ENCODE data around the gene LAMA4. TPM values are rescaled to one million over a fixed set of nuclear protein-coding genes. Genes with fewer than 3 reads are reported as not detected.

LAMA4 gene
- total and polyA plus RNA-seq, 7 experiments from 2014 or later, result not detected

- Mint-ChIP-seq H3K36me3 (peaks cover 0 to 3% (median 0%) of the 10 kb centered on the region in 5 donors), H3K4me3 (no peak overlapping the region), H3K27me3 (peaks cover 14 to 61% (median 16%) of the 10 kb centered on the region in 5 donors), H3K9me3 (no peaks in the 10 kb centered on the region), H3K4me1 (peaks cover 0 to 1% (median 0%) of the 10 kb centered on the region in 7 donors), H3K27ac (no peak overlapping the region)
- Histone ChIP-seq H3K9me3 (ENCODE audit: control insufficient read depth in 2 of 3, low read length in 3 of 3) (no peaks in the 10 kb centered on the region), H3K4me1 (ENCODE audit: control insufficient read depth in 2 of 2, insufficient read depth in 2 of 2, low read length in 2 of 2) (no peaks in the 10 kb centered on the region), H3K27ac (ENCODE audit: low read depth, low read length) (no peak overlapping the region), H3K36me3 (ENCODE audit: control insufficient read depth in 2 of 3, insufficient read depth in 3 of 3, low read length in 3 of 3) (no peaks in the 10 kb centered on the region), H3K27me3 (ENCODE audit: control insufficient read depth in 2 of 2, insufficient read depth in 2 of 2, low read length in 2 of 2) (no peaks in the 10 kb centered on the region), H3K4me3 (ENCODE audit: low read length) (no peak overlapping the region)
- POLR2A ChIA-PET, result no interaction called here
- intact Hi-C loops (cut with micrococcal nuclease), result no loop called here
- ATAC-seq, result no peak
- DNase-seq, result no peak
- CTCF ChIA-PET, result no interaction called here
These were observed 31.1 kb downstream of the LAMA4 start for GRCh38 chr6:112223070-112223861.

GRCh38 chr6:112221981-112222852 lies 32.1 kb downstream of the LAMA4 start:
- H3K27me3 ChIP-seq (ENCODE audit: control insufficient read depth in 2 of 2, insufficient read depth in 2 of 2, low read length in 2 of 2), result no peaks in the 10 kb centered on the region
- no peaks in the 10 kb centered on the region for H3K4me1 ChIP-seq (ENCODE audit: control insufficient read depth in 2 of 2, insufficient read depth in 2 of 2, low read length in 2 of 2)
- intact Hi-C loops (cut with micrococcal nuclease), result no loop called here
- Mint-ChIP-seq H3K9me3 (no peaks in the 10 kb centered on the region), H3K4me3 (no peak overlapping the region), H3K36me3 (peaks cover 0 to 3% (median 0%) of the 10 kb centered on the region in 5 donors), H3K27ac (no peak overlapping the region), H3K4me1 (peaks cover 0 to under 1% (median 0%) of the 10 kb centered on the region in 7 donors), H3K27me3 (peaks cover 14 to 68% (median 16%) of the 10 kb centered on the region in 5 donors)
- ChIA-PET CTCF (no interaction called here), POLR2A (no interaction called here)
- ATAC-seq (no peak), DNase-seq (no peak)
- no peak overlapping the region for H3K27ac ChIP-seq (ENCODE audit: low read depth, low read length)
- no peak overlapping the region for H3K4me3 ChIP-seq (ENCODE audit: low read length)
- no peaks in the 10 kb centered on the region for H3K36me3 ChIP-seq (ENCODE audit: control insufficient read depth in 2 of 3, insufficient read depth in 3 of 3, low read length in 3 of 3)
- no peaks in the 10 kb centered on the region for H3K9me3 ChIP-seq (ENCODE audit: control insufficient read depth in 2 of 3, low read length in 3 of 3)

- Mint-ChIP-seq H3K4me1 (no peaks in the 10 kb centered on the region), H3K9me3 (no peaks in the 10 kb centered on the region), H3K36me3 (peaks cover 0 to 3% (median 0%) of the 10 kb centered on the region in 5 donors), H3K4me3 (no peak overlapping the region), H3K27ac (no peak overlapping the region), H3K27me3 (peaks cover 14 to 72% (median 16%) of the 10 kb centered on the region in 5 donors)
- no peaks in the 10 kb centered on the region for H3K9me3 ChIP-seq (ENCODE audit: control insufficient read depth in 2 of 3, low read length in 3 of 3)
- H3K4me1 ChIP-seq (ENCODE audit: control insufficient read depth in 2 of 2, insufficient read depth in 2 of 2, low read length in 2 of 2), result no peaks in the 10 kb centered on the region
- ATAC-seq (no peak), DNase-seq (no peak)
- intact Hi-C loops (cut with micrococcal nuclease), result no loop called here
- ChIA-PET POLR2A (no interaction called here), CTCF (no interaction called here)
- no peaks in the 10 kb centered on the region for H3K27me3 ChIP-seq (ENCODE audit: control insufficient read depth in 2 of 2, insufficient read depth in 2 of 2, low read length in 2 of 2)
- H3K27ac ChIP-seq (ENCODE audit: low read depth, low read length), result no peak overlapping the region
- H3K4me3 ChIP-seq (ENCODE audit: low read length), result no peak overlapping the region
- H3K36me3 ChIP-seq (ENCODE audit: control insufficient read depth in 2 of 3, insufficient read depth in 3 of 3, low read length in 3 of 3), result no peaks in the 10 kb centered on the region
These were observed 32.8 kb downstream of the LAMA4 start for GRCh38 chr6:112221561-112221960.

GRCh38 chr6:112218563-112218962 lies 35.8 kb downstream of the LAMA4 start:
- POLR2A ChIA-PET, result no interaction called here
- H3K4me1 Mint-ChIP-seq, result peaks cover 0 to 1% (median 0%) of the 10 kb centered on the region in 7 donors
- H3K36me3 ChIP-seq (ENCODE audit: control insufficient read depth in 2 of 3, insufficient read depth in 3 of 3, low read length in 3 of 3), result no peaks in the 10 kb centered on the region

GRCh38 chr6:112216662-112217551 lies 37.5 kb downstream of the LAMA4 start:
- Histone ChIP-seq H3K9me3 (ENCODE audit: control insufficient read depth in 2 of 3, low read length in 3 of 3) (no peaks in the 10 kb centered on the region), H3K27me3 (ENCODE audit: control insufficient read depth in 2 of 2, insufficient read depth in 2 of 2, low read length in 2 of 2) (no peaks in the 10 kb centered on the region), H3K27ac (ENCODE audit: low read depth, low read length) (no peak overlapping the region), H3K36me3 (ENCODE audit: control insufficient read depth in 2 of 3, insufficient read depth in 3 of 3, low read length in 3 of 3) (no peaks in the 10 kb centered on the region), H3K4me3 (ENCODE audit: low read length) (no peak overlapping the region), H3K4me1 (ENCODE audit: control insufficient read depth in 2 of 2, insufficient read depth in 2 of 2, low read length in 2 of 2) (no peaks in the 10 kb centered on the region)
- CTCF ChIA-PET, result no interaction called here
- DNase-seq (no peak), ATAC-seq (no peak)
- H3K9me3 Mint-ChIP-seq, result no peaks in the 10 kb centered on the region
- H3K27me3 Mint-ChIP-seq, result peaks cover 9 to 57% (median 24%) of the 10 kb centered on the region in 5 donors
- H3K27ac Mint-ChIP-seq, result no peak overlapping the region
- intact Hi-C loops (cut with micrococcal nuclease), result no loop called here
- POLR2A ChIA-PET, result no interaction called here
- no peak overlapping the region for H3K4me3 Mint-ChIP-seq
- no peaks in the 10 kb centered on the region for H3K36me3 Mint-ChIP-seq
- peaks cover 0 to 4% (median 0%) of the 10 kb centered on the region in 7 donors for H3K4me1 Mint-ChIP-seq

More at GRCh38 chr6:112218563-112218962, 35.8 kb downstream of the LAMA4 start:
- DNase-seq (no peak), ATAC-seq (no peak)
- CTCF ChIA-PET, result no interaction called here
- Mint-ChIP-seq H3K9me3 (no peaks in the 10 kb centered on the region), H3K27ac (no peak overlapping the region), H3K36me3 (no peaks in the 10 kb centered on the region), H3K27me3 (peaks cover 2 to 61% (median 22%) of the 10 kb centered on the region in 5 donors), H3K4me3 (no peak overlapping the region)
- intact Hi-C loops (cut with micrococcal nuclease), result no loop called here
- Histone ChIP-seq H3K27ac (ENCODE audit: low read depth, low read length) (no peak overlapping the region), H3K4me3 (ENCODE audit: low read length) (no peak overlapping the region), H3K9me3 (ENCODE audit: control insufficient read depth in 2 of 3, low read length in 3 of 3) (no peaks in the 10 kb centered on the region), H3K4me1 (ENCODE audit: control insufficient read depth in 2 of 2, insufficient read depth in 2 of 2, low read length in 2 of 2) (no peaks in the 10 kb centered on the region), H3K27me3 (ENCODE audit: control insufficient read depth in 2 of 2, insufficient read depth in 2 of 2, low read length in 2 of 2) (no peaks in the 10 kb centered on the region)

- H3K4me3 ChIP-seq (ENCODE audit: low read length), result no peak overlapping the region
- H3K4me3 Mint-ChIP-seq, result no peak overlapping the region
- DNase-seq (no peak), ATAC-seq (no peak)
- peaks cover 14 to 56% (median 35%) of the 10 kb centered on the region in 5 donors for H3K27me3 Mint-ChIP-seq
- no peak overlapping the region for H3K27ac Mint-ChIP-seq
- H3K4me1 Mint-ChIP-seq, result peaks cover 0 to 4% (median 0%) of the 10 kb centered on the region in 7 donors
- H3K36me3 Mint-ChIP-seq, result no peaks in the 10 kb centered on the region
- H3K9me3 Mint-ChIP-seq, result no peaks in the 10 kb centered on the region
- H3K9me3 ChIP-seq (ENCODE audit: control insufficient read depth in 2 of 3, low read length in 3 of 3), result no peaks in the 10 kb centered on the region
- ChIA-PET POLR2A (no interaction called here), CTCF (no interaction called here)
- H3K4me1 ChIP-seq (ENCODE audit: control insufficient read depth in 2 of 2, insufficient read depth in 2 of 2, low read length in 2 of 2), result no peaks in the 10 kb centered on the region
- no peaks in the 10 kb centered on the region for H3K36me3 ChIP-seq (ENCODE audit: control insufficient read depth in 2 of 3, insufficient read depth in 3 of 3, low read length in 3 of 3)
- no peak overlapping the region for H3K27ac ChIP-seq (ENCODE audit: low read depth, low read length)
- no peaks in the 10 kb centered on the region for H3K27me3 ChIP-seq (ENCODE audit: control insufficient read depth in 2 of 2, insufficient read depth in 2 of 2, low read length in 2 of 2)
- intact Hi-C loops (cut with micrococcal nuclease), result no loop called here
These were observed 38.7 kb downstream of the LAMA4 start for GRCh38 chr6:112215488-112216284.
